ENCODE results near the gene PRKG1.

DNA sequence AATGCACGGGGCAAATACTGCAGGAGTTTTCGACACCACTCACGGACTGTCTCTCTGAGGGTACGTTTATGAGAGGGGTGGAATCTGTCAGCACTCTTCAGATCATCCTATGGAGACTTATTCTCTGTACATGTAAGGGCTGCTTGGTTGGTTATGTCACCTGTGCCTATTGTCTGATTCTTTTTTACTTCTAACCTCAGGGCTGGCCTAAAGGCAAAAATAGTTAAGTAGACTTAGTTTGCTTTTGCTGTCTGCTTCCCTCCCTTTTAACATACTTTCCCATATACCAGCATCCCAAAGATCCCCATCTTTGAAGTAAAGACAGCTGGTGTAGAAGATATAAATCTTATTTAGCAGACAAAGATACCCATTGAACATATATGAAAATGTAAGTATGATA is 105.9 kb downstream of the PRKG1 start:
- no peak for TF ChIP-seq SIN3A (IDR thresholded peaks at IDR 0.05; ENCODE audit: borderline replicate concordance, insufficient read depth, low read length)
- TF ChIP-seq TAF1 (IDR thresholded peaks at IDR 0.05; ENCODE audit: borderline replicate concordance, insufficient read depth, low read length) = no peak
- no peak for TF ChIP-seq FOXP2 (optimal IDR thresholded peaks at IDR 0.05; ENCODE audit: borderline replicate concordance, extremely low read depth, extremely low read length, insufficient read depth)
- TF ChIP-seq POLR2AphosphoS5 (IDR thresholded peaks at IDR 0.05; ENCODE audit: low read depth, low read length) = no peak
